T-helper 2 cell (primary cell): ENCODE data around the gene ERFL.

Source experiments
- DNase-seq, 5 experiments: peaks; one replicate each; pipeline versions ENCODE4 v3.0.0 to v3.0.0-alpha.2; 2012 to 2022
- total RNA-seq, 2 donors: gene quantifications; one replicate each; lab custom pipeline; 2026; lab: John Stamatoyannopoulos, UW

The ERFL gene
- total RNA-seq = 1.1 to 2.5 reads per million in 2 donors

DNA sequence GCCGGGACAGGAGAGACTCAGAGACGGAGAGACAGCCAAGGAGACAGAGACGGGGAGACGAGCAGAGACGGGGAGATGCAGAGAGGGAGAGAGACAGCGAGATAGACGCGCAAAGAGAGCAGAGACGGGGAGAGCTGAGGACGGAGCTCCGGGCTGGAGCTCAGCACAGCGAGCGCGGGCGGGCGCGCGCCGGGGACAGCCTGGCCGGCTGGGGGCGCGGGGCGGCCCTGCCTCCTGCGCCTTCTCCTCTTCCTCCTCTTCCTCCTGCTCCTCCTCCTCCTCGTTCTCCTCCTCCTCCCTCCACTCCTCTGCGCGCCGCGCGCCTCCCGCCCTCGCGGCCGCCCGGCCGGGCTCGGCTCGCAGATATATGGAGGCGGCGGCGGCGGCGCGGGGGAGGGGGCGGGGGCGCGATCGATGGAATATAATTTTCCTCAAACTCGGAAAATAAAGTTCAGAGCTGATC is at the start of gene ERFL:
TSS of gene ERFL (minus strand) at position 229 of the 463 bp plus-strand sequence. CDS start 15,530 bp downstream, outside the sequence.
- no peak for DNase-seq

DNA sequence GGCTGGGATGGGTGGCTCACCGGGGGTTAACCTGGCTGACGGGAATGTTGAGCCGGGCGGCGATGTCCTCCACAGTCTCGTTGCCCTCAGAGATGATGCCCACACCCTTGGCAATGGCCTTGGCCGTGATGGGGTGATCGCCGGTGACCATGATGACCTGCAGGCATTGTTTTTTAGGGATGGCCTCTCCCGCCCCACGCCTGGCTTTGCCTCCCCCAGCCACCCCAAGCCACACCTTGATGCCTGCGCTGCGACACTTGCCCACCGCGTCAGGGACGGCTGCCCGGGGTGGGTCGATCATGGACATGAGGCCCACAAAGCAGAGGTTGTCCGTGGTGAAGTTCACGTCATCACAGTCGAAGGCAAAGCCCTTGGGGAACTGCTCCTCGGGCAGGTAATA is 49.7 kb upstream of the ERFL start:
- DNase-seq = no peak

DNA sequence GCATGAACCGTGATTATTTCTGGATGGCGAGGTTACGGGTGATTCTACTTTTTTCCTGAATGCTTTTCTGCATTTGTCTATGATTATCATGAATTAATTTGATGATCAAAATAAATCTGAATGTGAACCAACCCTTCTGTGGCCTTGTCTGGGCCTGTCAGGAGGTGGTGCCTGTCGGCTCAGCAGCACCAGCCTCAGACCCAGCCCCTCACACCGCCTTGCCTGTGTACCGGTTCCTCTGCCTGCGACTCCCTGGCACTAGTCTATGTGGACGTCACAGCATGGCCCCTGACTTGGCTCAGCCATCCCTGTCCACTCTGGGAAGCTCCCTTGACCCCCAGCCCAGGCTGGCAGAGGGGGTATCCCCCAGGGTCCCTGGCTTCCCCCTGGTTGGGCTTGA is 46.4 kb upstream of the ERFL start:
- no peak for DNase-seq

DNA sequence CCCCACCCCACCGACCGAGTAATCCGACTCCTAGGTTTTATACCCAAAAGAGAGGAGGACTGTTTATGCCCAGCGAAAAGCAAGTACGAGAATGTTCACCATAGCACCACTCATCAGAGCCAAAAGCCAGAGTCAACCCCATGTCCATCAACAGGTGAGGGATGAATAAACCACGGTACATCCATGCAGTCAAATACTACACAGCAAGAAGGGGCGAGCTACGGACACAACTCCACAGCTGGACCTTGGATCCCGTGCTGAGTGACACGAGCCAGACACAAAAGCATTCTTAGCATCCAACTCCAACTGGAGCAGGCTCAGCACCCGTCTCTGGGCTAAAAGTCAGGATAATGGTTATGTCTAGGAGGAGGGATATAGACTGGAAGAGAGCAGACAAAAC is 43.1 kb upstream of the ERFL start:
- DNase-seq = no peak

DNA sequence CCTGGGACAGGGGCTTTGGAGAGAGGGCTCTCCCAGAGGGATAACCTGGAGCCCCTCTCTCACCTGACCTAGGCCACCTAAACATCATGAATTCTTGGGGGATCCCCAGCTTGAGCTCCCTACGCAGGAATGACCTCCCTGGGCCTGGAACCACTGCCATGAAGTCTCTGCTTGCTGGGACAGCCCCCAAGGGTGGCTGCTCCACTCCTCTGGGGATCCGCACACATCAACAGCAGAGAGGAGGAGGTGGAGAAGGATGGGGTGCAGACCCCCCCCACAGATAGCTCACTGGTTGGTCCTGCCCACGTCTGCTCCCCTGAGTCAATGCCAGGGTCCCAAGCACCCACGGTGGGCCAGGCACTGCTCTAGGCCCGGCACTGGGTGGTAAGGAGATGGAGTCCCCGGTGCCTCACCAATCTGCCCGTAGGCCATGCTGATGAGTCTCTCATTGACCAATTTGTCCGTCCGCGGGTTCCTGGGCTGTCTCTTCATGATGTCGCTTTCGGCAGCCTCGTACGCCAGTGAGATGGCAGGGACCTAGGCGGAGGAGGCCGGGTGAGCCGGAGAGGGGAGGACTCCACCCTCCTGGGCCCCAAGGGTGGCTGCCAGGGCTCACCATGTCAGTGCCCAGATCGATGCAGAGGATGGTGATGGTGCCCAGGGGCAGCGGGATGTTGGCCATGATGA is 41.7 kb upstream of the ERFL start:
- DNase-seq = no peak

DNA sequence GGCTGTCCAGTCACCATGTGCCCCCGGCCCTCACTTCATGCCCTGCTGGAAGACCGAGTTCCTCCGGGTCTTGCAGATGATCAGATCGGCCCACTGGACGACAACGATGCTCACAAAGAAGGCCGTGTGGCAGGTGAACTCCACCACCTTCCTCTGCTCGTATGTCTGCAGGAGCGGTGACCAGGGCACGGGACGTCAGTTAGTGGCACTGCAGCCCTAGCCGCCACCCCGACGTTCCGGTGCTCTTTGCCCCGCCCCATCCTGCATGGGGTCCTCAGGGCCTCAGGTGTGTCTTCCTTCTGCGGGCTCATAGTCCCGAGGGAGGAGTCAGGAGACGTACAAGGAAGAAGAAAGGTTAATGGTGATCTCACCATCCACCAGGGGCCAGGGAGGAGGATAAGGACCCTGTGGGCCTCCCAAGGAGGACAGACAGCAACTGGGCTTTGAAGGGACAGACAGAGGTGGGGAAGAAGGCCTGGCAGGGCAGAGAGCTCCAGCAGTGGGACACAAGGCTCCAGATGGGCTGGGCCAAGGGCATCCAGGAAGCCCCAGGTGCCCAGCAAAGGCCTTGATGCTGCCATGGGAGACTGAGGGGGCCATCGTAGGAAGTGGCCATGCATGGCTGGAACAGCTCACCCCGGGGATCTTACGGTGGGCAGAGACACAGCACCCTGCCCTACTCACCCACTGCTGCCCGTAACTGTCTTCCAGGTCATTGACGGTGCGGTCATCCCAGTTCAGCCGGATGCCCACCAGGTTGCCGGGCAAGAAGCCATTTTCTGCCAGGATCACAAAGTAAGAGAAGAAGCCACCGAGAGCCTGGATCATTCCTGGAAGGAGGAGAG is 40.7 kb upstream of the ERFL start:
- no peak for DNase-seq

DNA sequence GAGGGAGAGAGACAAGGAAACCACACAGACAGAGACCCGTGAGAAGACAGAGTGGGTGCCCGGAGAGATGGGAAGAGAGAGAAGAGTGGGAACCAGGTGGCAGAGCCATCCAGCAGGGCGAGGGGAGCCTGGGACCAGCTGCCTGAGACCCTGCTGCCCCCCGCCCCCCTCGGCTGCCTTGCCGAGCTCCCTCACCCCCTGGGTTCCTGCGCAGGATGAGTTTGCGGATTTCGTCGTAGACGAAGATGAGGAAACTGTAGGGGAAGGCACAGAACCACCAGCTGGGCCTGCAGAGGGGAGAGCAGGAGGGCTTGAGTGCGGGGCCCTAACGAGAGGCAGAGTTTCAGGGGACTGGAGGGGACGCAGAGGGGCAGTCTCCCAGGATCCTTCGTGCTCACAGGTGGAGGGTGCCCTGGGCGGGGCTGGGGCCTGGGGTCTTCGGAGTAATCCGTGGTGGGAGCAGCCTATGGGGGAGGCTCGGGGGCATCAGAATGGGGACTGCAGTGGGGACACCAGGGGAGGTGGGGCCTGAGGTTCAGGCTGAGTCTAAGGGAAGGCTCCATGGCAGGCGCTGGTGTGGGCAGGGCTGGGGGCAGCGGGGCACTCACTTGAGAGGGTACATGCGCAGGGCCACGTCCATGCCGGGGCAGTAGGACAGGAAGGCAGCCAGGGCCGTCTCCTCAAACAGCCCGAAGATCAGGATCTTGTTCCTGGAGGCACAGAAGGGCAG is 39.0 kb upstream of the ERFL start:
- DNase-seq = no peak

DNA sequence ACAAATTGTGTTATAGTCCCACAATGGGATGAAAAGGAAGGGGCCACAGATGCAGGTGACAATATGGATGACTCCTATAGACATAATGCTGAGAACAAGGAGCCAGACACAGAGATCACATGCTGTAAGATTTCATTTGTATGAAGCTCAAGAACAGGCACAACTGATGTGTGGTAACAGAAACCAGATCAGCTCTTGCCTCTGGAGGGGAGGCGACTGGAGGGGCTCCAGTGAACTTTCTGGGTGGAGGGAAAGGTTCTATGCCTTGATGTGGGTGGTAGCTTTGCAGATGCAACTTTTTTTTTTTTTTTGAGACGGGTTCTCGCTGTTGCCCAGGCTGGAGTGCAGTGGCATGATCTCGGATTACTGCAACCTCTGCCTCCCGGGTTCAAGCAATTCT is 36.9 kb upstream of the ERFL start:
- no peak for DNase-seq

DNA sequence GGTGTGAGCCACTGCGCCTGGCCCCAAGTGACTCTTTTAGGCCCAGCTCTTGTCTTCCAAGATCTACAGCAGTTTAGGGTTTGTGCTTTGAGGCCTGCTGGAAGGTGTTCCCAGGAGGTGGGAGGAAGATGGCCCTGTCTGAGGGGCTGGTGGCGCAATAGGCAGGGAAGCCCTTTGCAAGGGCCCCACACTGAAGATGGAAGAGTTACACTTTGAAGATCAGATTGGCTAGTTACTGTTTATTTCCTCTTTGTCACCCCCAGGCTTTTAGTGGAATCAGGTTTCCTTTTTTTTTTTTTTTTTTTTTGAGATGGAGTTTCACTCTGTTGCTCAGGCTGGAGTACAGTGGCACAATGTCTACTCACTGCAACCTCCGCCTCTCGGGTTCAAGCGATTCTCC is 32.7 kb upstream of the ERFL start:
- no peak for DNase-seq

DNA sequence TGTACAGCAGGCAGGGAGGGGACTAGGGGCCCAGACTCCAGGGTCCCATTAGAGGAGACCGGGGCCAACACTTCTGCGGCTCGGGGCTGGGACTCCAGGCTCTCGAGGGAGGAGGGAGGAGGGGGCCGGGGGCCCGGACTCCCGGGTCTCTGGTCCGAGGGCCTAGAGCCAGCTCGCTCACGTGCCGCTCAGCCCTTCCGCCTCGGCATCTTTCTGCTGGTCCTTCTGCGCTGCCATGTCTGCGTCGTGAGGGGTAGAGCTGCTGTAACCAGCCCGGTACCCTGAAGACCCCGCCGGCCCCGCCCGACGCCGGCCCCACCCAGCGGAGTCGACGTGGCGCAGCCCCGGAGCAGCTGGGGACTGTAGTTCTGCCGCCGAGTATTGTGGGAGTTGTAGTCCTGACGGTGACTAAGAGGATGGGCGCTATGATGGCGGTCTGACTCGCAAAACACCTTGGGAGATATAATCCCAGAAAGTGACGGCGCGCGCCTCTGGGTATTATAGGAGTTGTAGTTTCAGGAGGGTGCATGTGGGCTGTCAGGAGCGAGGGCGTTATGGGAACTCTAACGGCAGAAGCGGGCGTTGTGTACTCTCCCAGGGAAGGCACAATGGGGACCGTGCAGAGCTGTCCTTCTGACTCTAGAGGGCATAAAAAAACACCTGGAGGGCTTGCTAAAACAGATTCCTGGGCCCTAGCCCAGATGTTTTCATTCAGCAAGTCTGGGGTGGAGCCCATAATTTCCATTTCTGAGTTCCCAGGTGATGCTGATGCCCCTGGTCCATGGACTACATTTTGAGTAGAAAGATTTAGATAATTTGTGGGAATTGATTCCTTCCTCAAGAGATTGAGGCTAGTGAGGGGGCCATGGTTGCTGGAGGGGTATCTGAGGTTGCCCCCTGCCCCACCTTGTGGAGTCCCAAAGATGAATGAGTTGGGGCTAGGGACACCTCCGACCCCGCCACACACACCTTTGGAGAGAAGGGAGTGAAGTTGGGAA is 31.1 kb upstream of the ERFL start, which contains the start of gene RABAC1:
TSS of gene RABAC1 (minus strand) at position 266 of the 998 bp plus-strand sequence. CDS start at position 237, 29 bp downstream.
- DNase-seq = peak; percentile 66 to 93 (median 81)

DNA sequence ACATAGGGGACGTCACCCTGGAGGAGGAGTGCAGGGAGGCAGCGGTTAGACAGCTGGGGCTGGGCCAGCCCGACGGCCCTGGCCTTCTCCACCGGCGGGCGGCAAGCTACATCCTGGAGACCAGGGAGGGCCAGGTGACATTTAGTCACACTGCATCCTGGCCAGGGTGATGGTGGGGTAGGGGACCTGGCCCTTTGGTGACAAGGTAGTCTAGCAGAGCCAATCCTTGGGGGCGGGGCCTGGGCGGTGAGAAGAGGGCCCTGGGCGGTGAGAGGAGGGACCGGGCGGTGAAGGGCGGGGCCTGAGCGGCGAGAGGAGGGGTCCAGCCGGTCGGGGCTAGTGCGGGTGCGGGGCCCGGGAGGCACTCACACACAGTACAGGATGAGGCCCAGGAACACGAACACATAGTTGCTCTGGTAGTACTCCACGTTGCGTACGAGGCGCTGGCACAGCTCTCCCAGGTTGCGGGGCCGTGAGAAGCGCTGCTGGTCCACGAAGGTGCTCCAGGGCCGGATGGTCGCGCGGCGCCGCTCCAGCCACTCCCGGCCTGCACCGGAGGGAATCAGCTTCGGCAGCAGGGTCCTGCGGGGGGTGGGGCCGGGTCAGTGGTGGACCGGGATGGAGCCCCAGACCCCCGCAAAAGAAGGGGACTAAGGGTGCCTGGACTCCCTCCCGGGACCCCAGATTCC is 30.3 kb upstream of the ERFL start:
- peak; percentile 56 to 87 (median 74) for DNase-seq

DNA sequence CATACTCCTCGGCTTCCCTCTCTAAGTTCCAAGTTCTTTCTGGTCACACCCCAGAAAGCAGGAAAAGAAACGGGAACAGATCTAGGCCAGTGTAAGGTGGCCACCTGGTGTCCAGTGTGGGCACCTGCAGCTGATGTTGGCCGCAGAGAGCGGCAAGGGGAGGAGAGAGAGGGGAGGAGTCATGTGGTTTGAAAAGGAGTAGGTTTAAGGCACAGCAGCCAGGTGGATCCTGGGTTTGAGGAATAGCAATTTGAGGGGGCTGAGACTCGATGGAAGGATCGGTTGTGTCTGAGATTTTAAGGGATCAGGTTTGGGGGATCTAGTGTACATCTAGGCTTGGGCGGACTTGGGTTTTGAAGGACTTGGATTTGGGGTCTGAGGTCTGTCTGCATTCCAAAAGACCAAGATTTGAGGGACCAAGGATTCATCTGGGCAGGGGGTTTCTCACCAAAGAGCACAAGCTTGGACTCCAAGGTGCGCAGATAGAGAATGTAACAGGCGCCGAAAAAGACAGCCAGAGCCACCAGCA is 29.7 kb upstream of the ERFL start:
- peak in 1 of 5 experiments; percentile 68 for DNase-seq

DNA sequence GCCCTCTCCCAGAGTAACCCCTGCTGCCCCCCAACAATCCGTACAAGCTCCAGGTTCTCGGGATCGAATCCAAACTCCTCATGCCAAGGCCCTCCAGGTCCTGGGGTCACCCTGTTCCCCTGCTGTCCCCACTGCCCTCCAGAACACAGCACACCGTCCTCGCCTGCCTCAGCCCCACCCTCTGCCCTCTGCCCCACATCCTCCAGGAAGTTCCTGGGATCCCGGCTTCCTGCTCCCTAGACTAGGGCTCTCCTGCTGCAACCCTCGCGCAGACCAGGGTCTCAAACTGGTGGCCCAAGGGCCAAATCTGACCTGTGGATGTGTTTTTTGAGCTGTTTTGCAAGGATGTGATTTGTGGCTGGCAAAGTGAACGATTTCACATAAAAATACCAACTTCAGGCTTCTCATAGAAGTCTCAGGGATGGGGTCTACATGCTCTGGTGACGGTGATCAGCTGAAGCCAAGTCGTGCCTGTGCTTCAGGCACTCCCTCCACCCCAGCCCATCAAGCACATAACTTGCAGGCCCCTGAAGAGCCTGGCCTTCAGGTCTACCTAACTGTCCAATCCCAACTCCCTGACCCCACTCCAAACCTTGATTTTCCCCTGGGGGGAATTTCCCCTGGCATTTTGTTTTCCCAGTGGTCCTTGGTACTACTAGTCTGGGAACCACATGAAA is 29.1 kb upstream of the ERFL start:
- no peak for DNase-seq

DNA sequence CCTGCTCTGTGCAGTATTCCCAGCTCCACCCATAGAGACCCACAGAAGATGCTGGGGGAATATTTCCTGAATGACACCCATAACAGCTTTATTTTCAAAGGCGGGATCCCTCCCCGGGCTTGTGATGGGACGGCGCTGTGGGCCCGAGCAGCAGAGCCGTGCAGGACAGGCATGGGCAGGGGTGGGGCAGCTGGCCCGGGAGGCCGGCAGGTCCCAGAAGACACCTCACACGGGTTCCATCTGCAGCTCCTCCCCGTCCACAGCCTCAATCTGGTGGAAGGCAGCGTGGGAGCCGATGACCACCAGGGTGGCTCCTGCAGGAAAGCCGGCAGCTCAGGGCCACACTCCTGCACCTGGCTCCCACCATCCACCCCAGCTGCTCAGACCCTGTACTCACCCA is 28.4 kb upstream of the ERFL start:
- DNase-seq = no peak

DNA sequence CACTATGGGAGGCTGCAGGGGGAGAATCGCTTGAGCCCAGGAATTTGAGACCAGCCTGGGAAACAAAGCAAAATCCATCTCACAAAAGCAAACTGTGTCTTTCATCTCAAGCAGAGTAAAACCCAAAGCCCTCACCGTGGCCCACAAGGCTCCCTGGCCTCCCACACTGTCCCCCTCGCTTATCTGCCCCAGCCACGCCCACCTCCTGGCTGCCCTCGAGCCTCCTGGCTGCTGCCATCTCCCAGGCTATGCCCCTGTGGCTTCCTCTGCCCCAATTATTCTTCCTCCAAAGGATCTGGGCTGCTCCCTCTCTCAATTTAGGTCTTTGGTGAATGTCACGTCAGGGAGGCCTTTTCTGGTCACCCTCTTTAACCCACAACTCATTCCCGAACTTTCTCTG is 27.3 kb upstream of the ERFL start:
- DNase-seq = no peak

DNA sequence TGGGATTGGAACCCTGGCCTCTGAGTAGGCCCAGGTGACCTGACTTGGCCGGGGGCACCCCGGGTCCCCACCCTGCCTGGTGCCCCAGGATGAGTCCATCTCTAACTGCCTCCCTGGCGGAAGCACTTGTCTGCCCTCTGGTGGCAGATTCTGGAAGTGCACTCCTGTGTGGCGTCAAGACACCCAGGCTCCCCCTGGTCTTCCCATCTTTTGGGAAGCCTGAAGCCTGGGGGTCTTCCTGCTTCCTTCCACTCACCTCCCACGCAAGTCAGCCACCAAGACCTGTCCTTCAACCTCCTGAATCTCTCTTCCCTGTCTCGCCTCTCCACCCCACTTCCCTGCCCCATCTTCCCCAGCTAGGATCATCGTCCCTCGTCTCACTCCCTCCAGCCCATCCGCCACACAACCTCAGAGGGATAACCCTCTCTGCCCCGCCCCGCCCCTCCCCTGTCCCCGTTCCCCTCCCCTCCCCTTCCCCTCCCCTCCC is 23.5 kb upstream of the ERFL start:
- peak; percentile 60 to 88 (median 77) for DNase-seq

DNA sequence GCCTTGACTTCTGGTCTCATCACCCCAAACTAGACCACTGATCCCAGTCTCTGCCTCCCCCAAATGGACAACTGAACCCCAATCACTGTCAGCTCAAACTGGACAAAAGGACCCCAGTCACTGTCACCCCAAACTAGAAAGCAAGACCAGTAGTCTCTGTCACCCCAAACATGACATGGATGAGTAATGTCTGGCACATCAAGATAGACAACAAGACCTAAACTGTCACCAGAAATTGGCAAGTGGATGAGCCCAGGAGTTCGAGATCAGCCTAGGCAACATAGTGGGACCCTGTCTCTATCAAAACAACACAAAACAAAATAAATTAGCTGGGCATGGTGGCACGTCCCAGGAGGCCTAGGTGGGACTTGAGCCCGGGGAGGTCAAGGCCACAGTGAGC is 18.8 kb upstream of the ERFL start:
- DNase-seq = no peak

DNA sequence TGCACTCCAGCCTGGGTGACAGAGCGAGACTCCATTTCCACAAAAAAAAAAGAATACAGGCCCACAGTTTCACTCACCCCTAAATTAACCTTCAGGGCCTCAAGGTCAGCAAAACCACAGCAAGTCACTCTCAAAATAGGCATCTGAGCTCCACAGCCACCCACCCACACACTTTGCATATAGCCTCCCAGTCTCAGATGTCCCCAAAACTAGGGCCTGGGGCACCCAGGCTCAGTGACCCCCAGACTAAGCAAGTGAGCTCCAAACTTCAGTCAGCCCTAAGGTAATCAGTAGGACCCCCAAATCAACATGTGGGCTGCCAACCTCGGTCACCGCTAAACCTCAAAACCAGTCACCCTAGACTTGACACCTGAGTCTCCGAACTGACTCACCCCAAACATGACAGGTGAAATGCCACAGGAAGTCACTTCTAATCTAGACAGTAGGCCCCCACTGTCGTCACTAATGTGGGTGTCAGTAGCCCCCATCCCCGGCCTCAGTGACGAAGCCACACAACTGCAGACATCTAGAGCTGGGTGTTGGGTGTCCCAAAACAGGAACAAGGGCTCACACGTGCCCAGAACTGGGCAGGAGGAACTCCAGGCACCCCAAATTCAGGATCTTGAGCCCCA is 17.0 kb upstream of the ERFL start:
- peak; percentile 30 to 98 (median 80) for DNase-seq

DNA sequence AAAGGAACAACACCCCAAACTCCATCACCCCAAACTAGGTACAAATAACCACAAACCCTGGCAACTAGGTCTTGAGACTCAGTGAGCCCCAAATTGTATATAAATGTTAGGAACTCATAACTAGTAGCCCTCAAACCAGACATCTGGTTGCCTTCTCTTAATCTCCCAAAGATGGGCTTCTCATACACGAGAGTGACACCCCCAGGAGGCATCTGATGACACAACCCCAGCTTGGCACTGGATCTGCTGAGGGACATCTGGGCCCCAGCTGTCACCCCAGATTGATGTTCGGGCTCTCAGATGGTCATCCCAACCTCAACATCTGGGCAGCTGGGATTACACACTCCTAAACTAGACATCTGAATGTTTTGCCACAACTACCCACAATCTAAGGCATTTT is 16.1 kb upstream of the ERFL start:
- no peak for DNase-seq
